DLD1 (cell line): ENCODE results near the gene ATG5.

Experiments
- in situ Hi-C: cut with HindIII; loops from 2 replicates; pipeline ENCODE4 v1.10.0; 2017; ENCODE audit warnings: low sequenced_read_pairs

Gene ATG5

GRCh38 chr6:106226676-106227075 is 98.9 kb downstream of the ATG5 start:
- in situ Hi-C loops, result no loop called here

GRCh38 chr6:106225581-106225980 is 100.0 kb downstream of the ATG5 start:
- in situ Hi-C loops, result no loop called here

- in situ Hi-C loops, result no loop called here
Measured at GRCh38 chr6:106223300-106223930, 102.1 kb downstream of the ATG5 start.

- in situ Hi-C loops, result no loop called here
Measured at GRCh38 chr6:106220485-106220884, 105.1 kb downstream of the ATG5 start.

GRCh38 chr6:106216527-106216926 is 109.0 kb downstream of the ATG5 start:
- in situ Hi-C loops, result no loop called here

- in situ Hi-C loops, result no loop called here
Measured at GRCh38 chr6:106215608-106216007, 110.0 kb downstream of the ATG5 start.

- in situ Hi-C loops, result no loop called here
Measured at GRCh38 chr6:106214531-106214930, 111.0 kb downstream of the ATG5 start.

GRCh38 chr6:106213660-106214289 is 111.8 kb downstream of the ATG5 start:
- in situ Hi-C loops, result no loop called here

GRCh38 chr6:106212576-106212975 is 113.0 kb downstream of the ATG5 start:
- in situ Hi-C loops, result no loop called here

GRCh38 chr6:106206905-106207304 is 118.7 kb downstream of the ATG5 start:
- in situ Hi-C loops, result no loop called here

- in situ Hi-C loops, result no loop called here
Measured at GRCh38 chr6:106204961-106205360, 120.6 kb downstream of the ATG5 start.

GRCh38 chr6:106199998-106200397 is 125.6 kb downstream of the ATG5 start:
- in situ Hi-C loops, result no loop called here

- in situ Hi-C loops, result no loop called here
Measured at GRCh38 chr6:106199331-106199730, 126.2 kb downstream of the ATG5 start.

GRCh38 chr6:106197441-106197840 is 128.1 kb downstream of the ATG5 start:
- in situ Hi-C loops, result no loop called here

- in situ Hi-C loops, result no loop called here
Measured at GRCh38 chr6:106194949-106195921, 130.3 kb downstream of the ATG5 start.

- in situ Hi-C loops, result no loop called here
Measured at GRCh38 chr6:106192824-106193223, 132.7 kb downstream of the ATG5 start.

GRCh38 chr6:106188104-106188794 is 137.3 kb downstream of the ATG5 start:
- in situ Hi-C loops, result no loop called here

GRCh38 chr6:106187424-106187982 is 138.1 kb downstream of the ATG5 start:
- in situ Hi-C loops, result no loop called here

GRCh38 chr6:106186714-106187113 is 138.8 kb downstream of the ATG5 start:
- in situ Hi-C loops, result no loop called here

- in situ Hi-C loops, result no loop called here
Measured at GRCh38 chr6:106186172-106186571, 139.4 kb downstream of the ATG5 start.

GRCh38 chr6:106185615-106186014 is 139.9 kb downstream of the ATG5 start:
- in situ Hi-C loops, result no loop called here
